ENCODE measurements around the gene PRCC. TPM values are rescaled to one million over a fixed set of nuclear protein-coding genes. Genes with fewer than 3 reads are reported as not detected.

The PRCC gene
- total and polyA plus RNA-seq, 4 donors, result 23.9 to 110 (median 71.0) TPM

DNA sequence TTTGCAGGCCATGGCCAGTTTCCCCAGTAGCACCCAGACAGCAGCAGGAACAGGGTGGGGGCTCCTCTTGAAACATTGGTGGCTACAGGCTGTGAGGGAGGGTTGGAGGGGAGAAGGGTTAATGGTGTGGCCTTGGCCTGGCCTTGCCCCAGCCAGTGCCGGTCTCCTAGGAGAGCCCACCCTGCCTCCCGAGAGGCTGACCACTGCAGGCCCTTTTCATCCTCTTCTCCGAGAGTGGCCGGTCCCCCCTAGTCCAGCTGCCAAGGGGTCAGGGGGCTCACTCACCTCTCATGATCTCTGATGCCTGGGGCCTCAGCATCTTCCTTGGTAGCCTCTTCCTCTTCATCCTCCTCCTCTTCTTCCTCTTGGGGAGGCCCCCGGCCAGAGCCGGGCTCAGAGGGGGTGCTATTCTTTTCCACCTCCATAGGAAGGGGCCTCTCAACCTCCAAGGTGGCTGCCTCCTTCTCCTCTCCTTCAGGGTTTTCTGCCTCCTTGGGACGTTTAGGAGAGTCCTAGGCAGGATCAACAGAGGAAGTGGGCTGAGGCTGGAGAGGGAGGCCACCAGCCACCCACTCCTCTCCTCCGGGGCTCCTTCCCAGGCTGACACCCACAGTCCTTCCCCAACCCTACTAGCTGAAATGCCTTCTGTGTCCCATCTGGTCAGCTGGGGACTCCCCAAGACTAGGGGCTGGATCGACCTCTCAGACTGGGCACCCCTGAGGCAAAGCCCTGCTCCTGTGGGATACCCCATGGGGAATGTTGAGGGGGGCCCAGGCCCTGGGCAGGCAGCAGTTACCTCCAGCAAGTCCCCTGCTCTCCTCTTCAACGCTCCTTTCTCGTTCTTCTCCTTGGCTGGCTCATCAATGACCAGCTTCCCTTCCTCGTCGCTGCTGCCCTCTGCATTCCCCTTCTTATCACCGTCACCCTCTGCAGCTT is 23.7 kb upstream of the PRCC start:
- Histone ChIP-seq H3K36me3 (ENCODE audit: control insufficient read depth, insufficient read depth, low read length) (peaks cover 28% of the 10 kb centered on the region), H3K4me3 (ENCODE audit: low read depth, low read length) (no peak overlapping the region), H3K4me1 (ENCODE audit: control insufficient read depth, insufficient read depth, low read length) (peaks cover 38% of the 10 kb centered on the region), H3K27me3 (ENCODE audit: control insufficient read depth, insufficient read depth, low read length) (no peaks in the 10 kb centered on the region), H3K9me3 (ENCODE audit: control insufficient read depth, insufficient read depth, low read length) (no peaks in the 10 kb centered on the region), H3K27ac (ENCODE audit: low read depth, low read length) (no peak overlapping the region)
- no peak for DNase-seq (ENCODE audit: low read depth in 4 of 6, low spot score in 6 of 6)
- 90% methylated on average over 10 of the region's 14 CpGs for WGBS (ENCODE audit: insufficient coverage)

GRCh38 chr1:156744344-156744743 is 23.0 kb upstream of the PRCC start:
- 88% methylated on average over 1 of the region's 12 CpGs for WGBS (ENCODE audit: insufficient coverage)
- Histone ChIP-seq H3K36me3 (ENCODE audit: control insufficient read depth, insufficient read depth, low read length) (peaks cover 31% of the 10 kb centered on the region), H3K9me3 (ENCODE audit: control insufficient read depth, insufficient read depth, low read length) (no peaks in the 10 kb centered on the region), H3K4me1 (ENCODE audit: control insufficient read depth, insufficient read depth, low read length) (peaks cover 45% of the 10 kb centered on the region), H3K4me3 (ENCODE audit: low read depth, low read length) (no peak overlapping the region), H3K27ac (ENCODE audit: low read depth, low read length) (no peak overlapping the region), H3K27me3 (ENCODE audit: control insufficient read depth, insufficient read depth, low read length) (no peaks in the 10 kb centered on the region)
- no peak for DNase-seq (ENCODE audit: low read depth in 4 of 6, low spot score in 6 of 6)

GRCh38 chr1:156744786-156745419 is 22.4 kb upstream of the PRCC start:
- DNase-seq (ENCODE audit: low read depth in 4 of 6, low spot score in 6 of 6), result no peak
- H3K36me3 ChIP-seq (ENCODE audit: control insufficient read depth, insufficient read depth, low read length), result peaks cover 31% of the 10 kb centered on the region
- WGBS (ENCODE audit: insufficient coverage), result 89% methylated on average over 5 of the region's 14 CpGs
- H3K4me1 ChIP-seq (ENCODE audit: control insufficient read depth, insufficient read depth, low read length), result peaks cover 51% of the 10 kb centered on the region
- no peaks in the 10 kb centered on the region for H3K9me3 ChIP-seq (ENCODE audit: control insufficient read depth, insufficient read depth, low read length)
- H3K27me3 ChIP-seq (ENCODE audit: control insufficient read depth, insufficient read depth, low read length), result no peaks in the 10 kb centered on the region
- no peak overlapping the region for H3K4me3 ChIP-seq (ENCODE audit: low read depth, low read length)
- no peak overlapping the region for H3K27ac ChIP-seq (ENCODE audit: low read depth, low read length)

- Histone ChIP-seq H3K27ac (ENCODE audit: low read depth, low read length) (peak overlapping the region; percentile 99), H3K36me3 (ENCODE audit: control insufficient read depth, insufficient read depth, low read length) (peaks cover 34% of the 10 kb centered on the region), H3K9me3 (ENCODE audit: control insufficient read depth, insufficient read depth, low read length) (no peaks in the 10 kb centered on the region), H3K4me1 (ENCODE audit: control insufficient read depth, insufficient read depth, low read length) (peaks cover 53% of the 10 kb centered on the region), H3K4me3 (ENCODE audit: low read depth, low read length) (no peak overlapping the region), H3K27me3 (ENCODE audit: control insufficient read depth, insufficient read depth, low read length) (no peaks in the 10 kb centered on the region)
- WGBS (ENCODE audit: insufficient coverage), result 87% methylated on average over 3 of the region's 3 CpGs
- no peak for DNase-seq (ENCODE audit: low read depth in 4 of 6, low spot score in 6 of 6)
Observed at GRCh38 chr1:156745881-156746280, 21.5 kb upstream of the PRCC start.

- Histone ChIP-seq H3K9me3 (ENCODE audit: control insufficient read depth, insufficient read depth, low read length) (no peaks in the 10 kb centered on the region), H3K36me3 (ENCODE audit: control insufficient read depth, insufficient read depth, low read length) (peaks cover 34% of the 10 kb centered on the region), H3K27me3 (ENCODE audit: control insufficient read depth, insufficient read depth, low read length) (no peaks in the 10 kb centered on the region), H3K27ac (ENCODE audit: low read depth, low read length) (peak overlapping the region; percentile 99), H3K4me3 (ENCODE audit: low read depth, low read length) (peak overlapping the region; percentile 73), H3K4me1 (ENCODE audit: control insufficient read depth, insufficient read depth, low read length) (peaks cover 50% of the 10 kb centered on the region)
- 44% methylated on average over 8 of the region's 9 CpGs for WGBS (ENCODE audit: insufficient coverage)
- no peak for DNase-seq (ENCODE audit: low read depth in 4 of 6, low spot score in 6 of 6)
Observed at GRCh38 chr1:156746406-156746727, 21.0 kb upstream of the PRCC start.

DNA sequence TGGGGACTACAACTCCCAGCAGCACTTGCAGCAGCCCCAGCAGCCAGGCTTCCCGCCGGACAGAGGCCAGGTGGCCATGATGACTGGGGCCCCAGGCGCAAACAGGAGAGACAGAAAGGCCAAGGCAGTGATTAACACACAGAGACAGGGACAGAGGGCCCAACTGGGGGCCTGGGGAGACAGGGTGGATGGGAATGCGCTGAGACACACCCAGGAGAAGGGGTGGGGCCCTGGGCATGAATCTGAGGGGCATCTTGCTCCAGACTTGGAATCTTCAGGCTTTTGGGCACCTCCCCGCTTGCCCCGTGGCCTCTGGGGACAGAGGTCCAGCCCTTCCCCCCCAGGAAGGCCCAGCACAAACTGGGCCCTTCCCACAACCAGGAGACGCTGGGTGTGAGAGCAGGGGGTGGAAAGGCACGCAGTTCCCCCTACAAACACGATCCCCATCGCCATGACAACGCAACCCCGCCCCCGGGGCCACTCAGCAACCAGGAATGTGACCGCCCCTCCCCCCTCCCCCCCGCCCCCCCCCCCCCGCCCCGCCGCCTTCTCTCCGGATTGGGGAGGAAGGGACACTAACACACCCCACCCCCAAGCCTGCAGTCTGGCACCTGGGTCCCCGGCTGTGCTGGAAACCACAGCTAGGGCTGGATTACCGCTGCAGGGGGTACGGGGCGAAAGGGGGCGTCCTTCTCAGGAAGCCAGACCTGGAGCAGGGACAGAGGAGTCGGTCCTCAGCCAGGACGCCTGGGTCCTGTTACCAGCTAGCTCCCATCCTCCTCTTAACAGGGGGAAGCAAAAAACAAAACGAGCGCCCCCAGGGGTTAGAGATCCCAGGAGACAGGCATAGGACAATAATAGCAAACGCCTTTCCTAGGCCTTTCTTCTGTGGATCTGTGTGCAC is 20.4 kb upstream of the PRCC start:
- peaks cover 34% of the 10 kb centered on the region for H3K36me3 ChIP-seq (ENCODE audit: control insufficient read depth, insufficient read depth, low read length)
- peak overlapping the region; percentile 99 for H3K27ac ChIP-seq (ENCODE audit: low read depth, low read length)
- 1% methylated on average over 12 of the region's 29 CpGs for WGBS (ENCODE audit: insufficient coverage)
- peak in 2 of 6 donors; percentile 89 to 91 for DNase-seq (ENCODE audit: low read depth in 4 of 6, low spot score in 6 of 6)
- peaks cover 47% of the 10 kb centered on the region for H3K4me1 ChIP-seq (ENCODE audit: control insufficient read depth, insufficient read depth, low read length)
- H3K27me3 ChIP-seq (ENCODE audit: control insufficient read depth, insufficient read depth, low read length), result no peaks in the 10 kb centered on the region
- no peaks in the 10 kb centered on the region for H3K9me3 ChIP-seq (ENCODE audit: control insufficient read depth, insufficient read depth, low read length)
- peak overlapping the region; percentile 73 for H3K4me3 ChIP-seq (ENCODE audit: low read depth, low read length)

DNA sequence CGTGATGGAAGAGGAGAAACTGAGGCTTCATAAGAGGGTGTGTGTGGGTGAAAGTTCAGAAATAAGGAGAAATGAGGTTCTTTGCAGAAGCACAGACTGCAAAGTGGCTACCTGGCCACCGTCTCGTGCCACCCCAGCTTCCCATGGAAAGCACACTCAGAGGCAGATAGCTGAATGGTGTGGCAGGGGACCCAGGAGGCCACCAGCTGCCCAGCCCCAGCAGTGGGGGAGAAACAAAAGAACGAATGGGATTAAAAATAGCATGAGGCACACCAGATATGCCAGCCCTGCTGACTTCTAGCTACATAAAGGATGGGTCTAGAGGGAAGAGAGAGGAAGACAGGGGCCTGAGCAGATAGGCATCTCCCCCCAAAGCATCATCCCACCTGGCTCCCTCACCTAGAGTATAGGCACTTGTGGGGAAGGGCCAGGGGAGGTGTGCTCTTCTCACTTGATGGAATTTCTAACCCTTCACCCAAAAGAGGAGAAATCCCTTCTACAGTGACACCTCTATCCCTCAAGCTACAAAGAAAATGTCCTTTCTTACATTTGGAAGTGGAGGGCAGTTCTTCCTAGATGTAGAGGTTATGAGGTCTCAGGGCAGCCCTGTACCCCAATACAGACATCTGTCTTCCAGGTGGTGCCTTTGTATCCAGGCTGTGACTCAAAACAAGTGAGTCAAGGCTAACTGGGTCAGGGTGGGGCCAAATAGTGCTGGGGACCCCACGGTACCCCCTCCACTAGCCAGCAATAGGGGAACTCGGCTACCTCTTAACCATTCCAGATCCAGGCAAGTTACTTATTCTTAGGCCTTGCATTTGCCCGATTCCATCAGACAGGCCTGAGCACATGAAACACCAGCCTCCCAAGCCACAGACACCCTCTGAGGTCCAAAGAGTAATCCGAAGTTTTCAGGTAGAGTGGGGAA is 19.3 kb upstream of the PRCC start:
- H3K27ac ChIP-seq (ENCODE audit: low read depth, low read length), result peak overlapping the region; percentile 99
- peaks cover 28% of the 10 kb centered on the region for H3K36me3 ChIP-seq (ENCODE audit: control insufficient read depth, insufficient read depth, low read length)
- H3K4me1 ChIP-seq (ENCODE audit: control insufficient read depth, insufficient read depth, low read length), result peaks cover 51% of the 10 kb centered on the region
- H3K27me3 ChIP-seq (ENCODE audit: control insufficient read depth, insufficient read depth, low read length), result no peaks in the 10 kb centered on the region
- 30% methylated on average over 7 of the region's 8 CpGs for WGBS (ENCODE audit: insufficient coverage)
- no peaks in the 10 kb centered on the region for H3K9me3 ChIP-seq (ENCODE audit: control insufficient read depth, insufficient read depth, low read length)
- no peak for DNase-seq (ENCODE audit: low read depth in 4 of 6, low spot score in 6 of 6)
- peak overlapping the region; percentile 73 for H3K4me3 ChIP-seq (ENCODE audit: low read depth, low read length)

DNA sequence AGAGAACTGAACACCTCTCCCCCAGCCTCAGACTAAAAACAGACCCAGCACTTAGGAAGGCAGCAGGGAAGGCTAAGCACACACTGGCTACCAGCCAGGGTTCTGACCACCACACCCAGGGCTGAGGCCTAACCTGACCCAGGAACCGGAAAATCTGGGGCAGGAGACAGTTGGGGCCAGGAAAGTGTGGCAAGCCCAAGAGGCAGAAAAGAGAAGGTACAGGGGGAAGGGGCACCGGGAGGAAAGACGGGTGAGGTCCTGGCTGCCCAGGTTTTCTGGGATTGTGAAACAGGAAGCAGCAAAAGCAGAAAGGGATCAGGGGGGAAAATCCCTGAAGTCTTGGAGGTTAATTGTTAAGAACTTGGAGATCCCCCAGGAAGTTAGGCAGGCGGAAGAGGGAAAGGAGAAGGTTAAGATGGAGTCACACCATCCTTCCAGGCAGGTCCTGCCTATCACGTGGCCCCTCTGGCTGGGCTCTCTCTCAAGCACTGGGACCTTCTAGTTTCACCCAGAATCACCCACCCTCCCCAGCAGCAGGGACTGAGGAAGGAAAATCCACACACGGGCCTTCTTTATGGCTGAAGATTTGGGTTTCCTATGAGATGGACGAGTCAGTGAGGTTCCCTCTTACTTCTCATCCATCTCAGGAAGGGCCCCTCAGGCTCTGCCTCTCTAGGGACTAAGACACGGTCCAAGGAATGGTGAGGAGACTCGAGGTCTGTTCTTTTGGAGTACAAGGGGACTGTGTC is 18.5 kb upstream of the PRCC start:
- peak in 1 of 6 donors; percentile 43 for DNase-seq (ENCODE audit: low read depth in 4 of 6, low spot score in 6 of 6)
- Histone ChIP-seq H3K9me3 (ENCODE audit: control insufficient read depth, insufficient read depth, low read length) (no peaks in the 10 kb centered on the region), H3K4me3 (ENCODE audit: low read depth, low read length) (peak overlapping the region; percentile 16), H3K27ac (ENCODE audit: low read depth, low read length) (peak overlapping the region; percentile 99), H3K4me1 (ENCODE audit: control insufficient read depth, insufficient read depth, low read length) (peaks cover 58% of the 10 kb centered on the region), H3K27me3 (ENCODE audit: control insufficient read depth, insufficient read depth, low read length) (no peaks in the 10 kb centered on the region), H3K36me3 (ENCODE audit: control insufficient read depth, insufficient read depth, low read length) (peaks cover 20% of the 10 kb centered on the region)
- WGBS (ENCODE audit: insufficient coverage), result 52% methylated on average over 5 of the region's 9 CpGs
